ENCODE data around the gene PARP12. TPM values are rescaled to one million over a fixed set of nuclear protein-coding genes. Genes with fewer than 3 reads are reported as not detected.

Gene PARP12
- total RNA-seq, 4 donors from 2014 or later = 121 to 184 (median 156) TPM

DNA sequence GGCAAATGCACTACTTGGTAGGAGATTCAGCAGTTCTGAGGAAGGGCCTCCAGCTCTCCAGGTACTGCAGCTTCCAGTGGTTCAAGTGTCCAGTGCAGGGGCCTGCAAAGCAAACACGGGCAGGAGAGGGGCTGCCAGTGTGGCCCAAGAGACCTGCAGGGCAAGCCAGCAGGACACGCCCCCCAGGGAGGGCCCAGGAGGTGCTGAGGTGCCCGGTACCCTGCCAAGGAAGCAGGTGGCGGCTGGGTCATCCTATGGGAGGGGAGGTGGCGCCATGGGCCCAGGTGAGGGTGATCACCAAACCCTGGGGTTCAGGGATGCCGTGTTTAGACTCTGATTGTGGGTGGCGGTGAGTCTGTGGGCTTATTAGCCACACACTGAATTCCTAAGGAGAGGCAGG lies 45.7 kb downstream of the PARP12 start:
- Histone ChIP-seq H3K27ac (no peak overlapping the region), H3K27me3 (no peaks in the 10 kb centered on the region), H3K9me3 (no peaks in the 10 kb centered on the region), H3K4me1 (no peaks in the 10 kb centered on the region), H3K36me3 (peaks cover 0 to 1% (median 0%) of the 10 kb centered on the region in 3 donors), H3K4me3 (no peak overlapping the region)
- no peak for TF ChIP-seq POLR2A (IDR thresholded peaks at IDR 0.05)
- DNase-seq = no peak

DNA sequence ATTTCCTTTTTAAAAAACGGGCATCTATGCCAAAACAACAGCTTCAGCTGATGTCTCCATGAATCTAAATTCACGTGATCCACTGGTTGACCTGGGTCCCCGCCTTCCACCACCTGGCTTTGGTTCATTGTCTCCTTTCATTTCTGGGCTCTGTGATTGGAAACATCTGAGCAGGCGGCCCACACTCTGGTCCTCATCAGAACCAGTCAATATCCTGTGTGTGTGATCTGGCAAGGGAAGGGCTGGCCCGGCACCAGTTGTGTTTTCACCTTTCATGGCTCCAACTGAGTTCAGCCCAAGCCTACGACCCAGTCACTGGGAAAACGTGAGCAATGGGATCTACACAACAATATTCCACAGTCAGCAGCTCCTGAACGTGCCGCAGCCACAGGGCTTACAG lies 46.2 kb downstream of the PARP12 start:
- peak in 1 of 3 donors; percentile 30 for DNase-seq
- TF ChIP-seq, protein P1, sequence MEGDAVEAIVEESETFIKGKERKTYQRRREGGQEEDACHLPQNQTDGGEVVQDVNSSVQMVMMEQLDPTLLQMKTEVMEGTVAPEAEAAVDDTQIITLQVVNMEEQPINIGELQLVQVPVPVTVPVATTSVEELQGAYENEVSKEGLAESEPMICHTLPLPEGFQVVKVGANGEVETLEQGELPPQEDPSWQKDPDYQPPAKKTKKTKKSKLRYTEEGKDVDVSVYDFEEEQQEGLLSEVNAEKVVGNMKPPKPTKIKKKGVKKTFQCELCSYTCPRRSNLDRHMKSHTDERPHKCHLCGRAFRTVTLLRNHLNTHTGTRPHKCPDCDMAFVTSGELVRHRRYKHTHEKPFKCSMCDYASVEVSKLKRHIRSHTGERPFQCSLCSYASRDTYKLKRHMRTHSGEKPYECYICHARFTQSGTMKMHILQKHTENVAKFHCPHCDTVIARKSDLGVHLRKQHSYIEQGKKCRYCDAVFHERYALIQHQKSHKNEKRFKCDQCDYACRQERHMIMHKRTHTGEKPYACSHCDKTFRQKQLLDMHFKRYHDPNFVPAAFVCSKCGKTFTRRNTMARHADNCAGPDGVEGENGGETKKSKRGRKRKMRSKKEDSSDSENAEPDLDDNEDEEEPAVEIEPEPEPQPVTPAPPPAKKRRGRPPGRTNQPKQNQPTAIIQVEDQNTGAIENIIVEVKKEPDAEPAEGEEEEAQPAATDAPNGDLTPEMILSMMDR (IDR thresholded peaks at IDR 0.05) = no peak
- TF ChIP-seq POLR2A (IDR thresholded peaks at IDR 0.05) = no peak
- H3K4me1 ChIP-seq = no peaks in the 10 kb centered on the region
- no peaks in the 10 kb centered on the region for H3K27me3 ChIP-seq
- no peaks in the 10 kb centered on the region for H3K9me3 ChIP-seq
- no peaks in the 10 kb centered on the region for H3K36me3 ChIP-seq
- no peak overlapping the region for H3K27ac ChIP-seq
- H3K4me3 ChIP-seq = no peak overlapping the region

DNA sequence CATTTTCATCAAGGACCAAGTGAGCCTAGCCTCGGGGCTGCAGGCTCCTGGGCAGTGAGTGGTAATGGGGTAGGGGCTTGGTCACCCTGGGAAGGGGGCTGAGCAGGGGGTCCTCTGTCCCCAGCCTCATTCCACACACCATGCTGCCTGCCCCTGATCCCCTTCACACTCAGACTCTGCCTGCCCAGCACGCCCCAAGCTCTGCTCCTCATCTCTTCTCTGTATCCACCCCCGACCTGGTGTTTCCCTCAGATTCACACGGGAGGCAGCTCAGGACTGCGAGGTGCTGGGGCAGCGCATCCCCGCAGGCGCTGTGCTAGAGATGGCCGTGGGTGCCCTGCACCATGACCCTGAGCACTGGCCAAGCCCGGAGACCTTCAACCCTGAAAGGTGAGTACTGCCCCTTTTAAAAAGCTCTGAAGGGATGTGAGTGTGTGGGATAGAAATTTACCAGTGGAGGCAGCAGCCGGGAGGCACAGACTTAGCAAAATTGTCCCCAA lies 47.2 kb downstream of the PARP12 start:
- no peak for DNase-seq
- Histone ChIP-seq H3K36me3 (no peaks in the 10 kb centered on the region), H3K27me3 (no peaks in the 10 kb centered on the region), H3K9me3 (no peaks in the 10 kb centered on the region), H3K4me3 (no peak overlapping the region), H3K27ac (no peak overlapping the region), H3K4me1 (no peaks in the 10 kb centered on the region)
- no peak for TF ChIP-seq POLR2A (IDR thresholded peaks at IDR 0.05)
- TF ChIP-seq, protein P1 (IDR thresholded peaks at IDR 0.05) = no peak

DNA sequence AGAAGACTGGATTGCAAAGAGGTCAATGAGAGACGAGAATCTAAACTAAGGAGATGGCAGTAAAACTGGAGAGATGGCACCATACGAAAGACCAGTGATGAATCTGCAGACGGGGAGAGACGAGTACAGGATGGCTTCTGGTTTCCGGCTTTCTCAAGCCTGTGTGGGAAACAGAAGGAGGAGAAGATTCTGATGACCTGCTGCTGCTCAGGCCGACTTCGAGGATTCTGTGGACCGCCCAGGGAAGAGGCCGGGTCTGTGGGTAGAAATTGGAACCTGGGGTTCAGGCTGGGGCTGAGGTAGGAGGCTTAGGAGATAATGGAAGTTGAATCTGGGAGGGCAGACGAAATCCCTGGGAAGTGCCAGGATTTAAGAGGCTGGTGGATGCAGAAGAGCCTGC lies 48.6 kb downstream of the PARP12 start:
- Histone ChIP-seq H3K4me3 (no peak overlapping the region), H3K27me3 (no peaks in the 10 kb centered on the region), H3K36me3 (no peaks in the 10 kb centered on the region), H3K9me3 (no peaks in the 10 kb centered on the region), H3K27ac (no peak overlapping the region), H3K4me1 (no peaks in the 10 kb centered on the region)
- DNase-seq = no peak
- TF ChIP-seq, protein P1 (IDR thresholded peaks at IDR 0.05) = no peak
- no peak for TF ChIP-seq POLR2A (IDR thresholded peaks at IDR 0.05)

DNA sequence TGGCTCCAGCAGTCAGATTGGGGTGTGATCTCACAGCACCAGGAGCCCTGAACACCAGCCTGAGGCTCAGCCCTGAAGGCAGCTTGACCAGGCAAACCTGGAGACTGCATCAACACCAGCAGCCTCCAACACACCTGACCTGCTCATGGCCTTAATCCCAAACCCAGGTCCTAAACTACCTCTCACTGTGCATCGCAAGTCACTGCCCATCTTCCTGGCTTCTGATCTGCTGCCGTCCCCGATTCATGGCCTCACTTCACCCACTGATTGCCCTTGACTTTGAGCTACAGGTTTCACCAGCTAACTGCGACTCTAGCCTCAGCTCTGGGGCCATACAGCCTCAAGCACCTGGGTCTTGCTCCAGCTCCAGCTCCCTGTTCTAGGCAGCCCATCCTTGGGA lies 49.1 kb downstream of the PARP12 start:
- H3K27me3 ChIP-seq = no peaks in the 10 kb centered on the region
- no peaks in the 10 kb centered on the region for H3K36me3 ChIP-seq
- DNase-seq = no peak
- no peak overlapping the region for H3K4me3 ChIP-seq
- no peaks in the 10 kb centered on the region for H3K9me3 ChIP-seq
- H3K4me1 ChIP-seq = no peaks in the 10 kb centered on the region
- H3K27ac ChIP-seq = no peak overlapping the region
- no peak for TF ChIP-seq POLR2A (IDR thresholded peaks at IDR 0.05)
- TF ChIP-seq, protein P1 (IDR thresholded peaks at IDR 0.05) = no peak

DNA sequence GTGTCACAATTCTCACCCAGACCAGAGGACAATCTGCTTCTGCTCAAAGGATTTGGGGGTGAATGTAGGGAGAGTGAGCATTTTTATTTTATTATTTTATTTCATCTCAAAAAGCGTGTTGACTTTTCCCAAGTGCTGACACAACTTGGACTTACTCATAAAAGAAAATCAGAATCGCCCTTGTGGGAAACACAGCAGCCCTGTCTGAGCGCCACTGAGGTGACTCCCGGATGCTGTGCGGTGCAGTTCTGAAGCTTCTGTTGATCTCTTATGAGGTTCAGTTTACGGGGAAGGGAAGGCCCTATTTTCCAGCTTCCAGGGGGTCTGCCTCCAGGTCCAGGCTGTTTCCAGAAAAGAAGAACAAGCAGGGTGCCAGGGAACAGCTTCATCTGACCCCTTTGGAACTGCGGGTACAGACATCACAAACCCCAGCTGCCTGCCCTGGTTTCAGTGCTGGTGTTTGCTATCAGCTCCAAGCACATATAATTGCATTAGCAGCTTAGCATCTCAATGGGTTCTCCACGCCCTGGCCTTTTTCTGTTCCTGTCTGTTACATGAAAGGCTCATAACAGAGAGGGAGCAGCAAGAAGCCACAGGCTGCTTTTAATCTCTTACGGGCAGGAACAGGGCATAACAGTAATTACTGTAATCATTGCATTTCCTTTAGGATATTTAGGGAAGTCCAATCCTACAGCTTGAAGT lies 52.4 kb downstream of the PARP12 start:
- peak in 1 of 3 donors; percentile 9 for DNase-seq
- no peak overlapping the region for H3K27ac ChIP-seq

More for the DNA sequence above, 52.4 kb downstream of the PARP12 start:
- Histone ChIP-seq H3K36me3 (no peaks in the 10 kb centered on the region), H3K4me1 (no peaks in the 10 kb centered on the region), H3K9me3 (no peaks in the 10 kb centered on the region), H3K27me3 (no peaks in the 10 kb centered on the region), H3K4me3 (no peak overlapping the region)
- TF ChIP-seq, protein P1 (IDR thresholded peaks at IDR 0.05) = no peak
- no peak for TF ChIP-seq POLR2A (IDR thresholded peaks at IDR 0.05)
